Lung microvascular endothelial cell (primary cell): ENCODE measurements around the gene TMEM9. TPM values are rescaled to one million over a fixed set of nuclear protein-coding genes. Genes with fewer than 3 reads are reported as not detected.

Source experiments
- DNase-seq, 2 donors: peaks; one replicate each; pipeline versions ENCODE4 v3.0.0 to v3.0.0-alpha.2; 2010; ENCODE audit warnings: low read depth in 2 of 2
- total RNA-seq: library from RNA; depleted of rRNA; stranded (reverse); fragments of >200 nt; gene quantifications from 2 replicates; pipeline ENCODE4 v1.2.1, GENCODE V29; 2014

Gene TMEM9
- total RNA-seq, 1 donor from 2014 or later = 60.9 TPM

- no peak for DNase-seq
Measured at GRCh38 chr1:201145816-201146215, 8.5 kb downstream of the TMEM9 start.

- DNase-seq = no peak
Measured at GRCh38 chr1:201145132-201145531, 9.1 kb downstream of the TMEM9 start.

GRCh38 chr1:201144701-201145100, 9.6 kb downstream of the TMEM9 start:
- DNase-seq = no peak

GRCh38 chr1:201143726-201144635, 10.3 kb downstream of the TMEM9 start:
- no peak for DNase-seq

GRCh38 chr1:201142849-201143725, 11.2 kb downstream of the TMEM9 start:
- no peak for DNase-seq

- DNase-seq = no peak
Measured at GRCh38 chr1:201142011-201142848, 12.0 kb downstream of the TMEM9 start.

GRCh38 chr1:201141418-201141817, 12.9 kb downstream of the TMEM9 start:
- no peak for DNase-seq

GRCh38 chr1:201140941-201141260, 13.4 kb downstream of the TMEM9 start:
- DNase-seq = no peak

GRCh38 chr1:201140235-201140940, 13.9 kb downstream of the TMEM9 start:
- DNase-seq = no peak

GRCh38 chr1:201139756-201140155, 14.5 kb downstream of the TMEM9 start:
- no peak for DNase-seq

- DNase-seq = no peak
Measured at GRCh38 chr1:201139306-201139705, 15.0 kb downstream of the TMEM9 start.

GRCh38 chr1:201138311-201138840, 15.9 kb downstream of the TMEM9 start:
- no peak for DNase-seq

GRCh38 chr1:201137579-201138310, 16.5 kb downstream of the TMEM9 start:
- DNase-seq = peak in 1 of 2 donors; percentile 65

- DNase-seq = no peak
Measured at GRCh38 chr1:201137024-201137392, 17.3 kb downstream of the TMEM9 start.

- DNase-seq = no peak
Measured at GRCh38 chr1:201136355-201137023, 17.8 kb downstream of the TMEM9 start.

GRCh38 chr1:201134405-201134804, 19.9 kb downstream of the TMEM9 start:
- no peak for DNase-seq

- no peak for DNase-seq
Measured at GRCh38 chr1:201131398-201131797, 22.9 kb downstream of the TMEM9 start.

- no peak for DNase-seq
Measured at GRCh38 chr1:201128962-201129361, 25.3 kb downstream of the TMEM9 start.

GRCh38 chr1:201128476-201128875, 25.8 kb downstream of the TMEM9 start:
- DNase-seq = no peak
